Panc1 (cell line): ENCODE results near the gene OVOL2.

Experiments
- POLR2AphosphoS5 ChIP-seq: IDR thresholded peaks from 2 replicates; pipeline ENCODE4 v1.6.1; 2012; ENCODE audit warnings: mild to moderate bottlenecking, low read depth, low read length, moderate library complexity
- SIN3A ChIP-seq: IDR thresholded peaks from 2 replicates; pipeline ENCODE4 v1.6.1; 2012; ENCODE audit warnings: low read depth, mild to moderate bottlenecking, low read length, moderate library complexity, borderline replicate concordance; ENCODE audit not compliant: insufficient read depth
- TCF7L2 ChIP-seq: IDR thresholded peaks from 2 replicates; pipeline ENCODE4 v1.6.1; 2011; ENCODE audit warnings: mild to moderate bottlenecking, low read depth, low read length, inconsistent platforms
- TF ChIP-seq, protein P1 (sequence below): fragments of 450-650 bp; IDR thresholded peaks from 2 replicates; pipeline ENCODE4 v1.5.1; 2017; ENCODE audit warnings: mild to moderate bottlenecking

GRCh38 chr20:18009116-18009515 lies 48.6 kb downstream of the OVOL2 start:
- TF ChIP-seq, protein P1, sequence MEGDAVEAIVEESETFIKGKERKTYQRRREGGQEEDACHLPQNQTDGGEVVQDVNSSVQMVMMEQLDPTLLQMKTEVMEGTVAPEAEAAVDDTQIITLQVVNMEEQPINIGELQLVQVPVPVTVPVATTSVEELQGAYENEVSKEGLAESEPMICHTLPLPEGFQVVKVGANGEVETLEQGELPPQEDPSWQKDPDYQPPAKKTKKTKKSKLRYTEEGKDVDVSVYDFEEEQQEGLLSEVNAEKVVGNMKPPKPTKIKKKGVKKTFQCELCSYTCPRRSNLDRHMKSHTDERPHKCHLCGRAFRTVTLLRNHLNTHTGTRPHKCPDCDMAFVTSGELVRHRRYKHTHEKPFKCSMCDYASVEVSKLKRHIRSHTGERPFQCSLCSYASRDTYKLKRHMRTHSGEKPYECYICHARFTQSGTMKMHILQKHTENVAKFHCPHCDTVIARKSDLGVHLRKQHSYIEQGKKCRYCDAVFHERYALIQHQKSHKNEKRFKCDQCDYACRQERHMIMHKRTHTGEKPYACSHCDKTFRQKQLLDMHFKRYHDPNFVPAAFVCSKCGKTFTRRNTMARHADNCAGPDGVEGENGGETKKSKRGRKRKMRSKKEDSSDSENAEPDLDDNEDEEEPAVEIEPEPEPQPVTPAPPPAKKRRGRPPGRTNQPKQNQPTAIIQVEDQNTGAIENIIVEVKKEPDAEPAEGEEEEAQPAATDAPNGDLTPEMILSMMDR: no peak
- TF ChIP-seq TCF7L2 (no peak), POLR2AphosphoS5 (no peak), SIN3A (no peak)
